HuH-7.5 (cell line): ENCODE measurements around the gene ANO1.

ENCODE experiments used
- DNase-seq: peaks from one replicate; pipeline ENCODE4 v3.0.0; 2011; ENCODE audit warnings: low spot score

ANO1 gene

DNA sequence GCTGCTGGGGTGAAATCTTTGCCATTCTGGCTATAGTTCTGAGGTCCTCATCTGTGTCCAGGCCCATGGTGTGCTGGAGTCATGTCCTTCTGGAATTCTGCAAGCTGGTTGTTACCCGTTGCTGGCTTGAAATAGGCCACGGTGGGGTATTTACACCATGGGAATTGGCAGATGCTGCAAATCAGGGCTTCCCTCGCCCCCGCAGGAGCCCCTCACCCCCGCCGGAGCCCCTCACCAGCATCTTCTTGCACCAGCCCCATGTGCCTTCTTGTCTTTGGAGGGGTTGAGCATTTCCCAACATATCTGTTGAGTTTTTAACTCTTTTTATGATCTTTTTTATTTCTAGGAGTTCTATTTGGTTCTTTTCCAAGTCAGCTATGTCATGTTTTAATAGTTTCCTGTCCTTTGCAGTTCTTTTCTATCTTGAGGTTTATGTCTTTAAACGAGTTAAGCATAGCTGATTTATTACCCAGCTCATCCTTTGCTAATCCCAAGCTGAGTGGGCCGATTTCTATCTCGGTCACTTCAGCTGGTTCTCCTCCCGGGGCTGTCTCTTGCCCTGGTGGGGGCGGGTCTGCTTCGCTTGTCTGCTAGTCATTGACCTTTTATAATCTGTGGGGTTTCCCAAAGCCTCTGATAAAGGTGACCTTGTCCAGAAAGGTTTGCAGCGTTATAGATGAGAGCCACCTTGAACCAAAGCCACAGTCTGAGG, 17.6 kb downstream of the ANO1 start:
- no peak for DNase-seq

GRCh38 chr11:70097783-70098563, 19.9 kb downstream of the ANO1 start:
- DNase-seq = no peak

- DNase-seq = no peak
Measured at GRCh38 chr11:70098936-70099335, 20.8 kb downstream of the ANO1 start.

- no peak for DNase-seq
Measured at GRCh38 chr11:70099578-70100279, 21.6 kb downstream of the ANO1 start.

- no peak for DNase-seq
Measured at GRCh38 chr11:70100280-70100603, 22.1 kb downstream of the ANO1 start.

DNA sequence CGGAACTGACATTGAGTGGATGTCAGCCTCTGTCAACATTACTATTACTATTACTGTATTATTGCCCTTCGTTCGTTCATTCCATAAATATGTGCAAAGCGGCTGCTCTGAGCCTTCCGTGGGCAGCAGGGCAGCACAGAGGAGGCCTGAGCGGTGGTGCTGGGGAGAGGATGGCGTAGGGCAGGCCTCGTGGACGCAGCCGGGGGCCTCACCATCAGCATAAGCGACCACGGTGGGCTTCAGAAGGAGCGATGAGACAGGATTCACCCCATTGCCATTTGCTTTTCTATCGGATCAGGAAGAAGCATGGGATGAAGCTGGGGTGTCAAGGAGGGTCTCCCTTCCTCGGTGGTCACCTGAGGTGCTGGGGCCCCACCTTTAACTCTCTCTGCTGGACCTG, 22.7 kb downstream of the ANO1 start:
- DNase-seq = no peak

GRCh38 chr11:70103256-70103975, 25.3 kb downstream of the ANO1 start:
- DNase-seq = no peak

- no peak for DNase-seq
Measured at GRCh38 chr11:70104419-70104818, 26.3 kb downstream of the ANO1 start.

- no peak for DNase-seq
Measured at GRCh38 chr11:70104961-70105360, 26.8 kb downstream of the ANO1 start.

DNA sequence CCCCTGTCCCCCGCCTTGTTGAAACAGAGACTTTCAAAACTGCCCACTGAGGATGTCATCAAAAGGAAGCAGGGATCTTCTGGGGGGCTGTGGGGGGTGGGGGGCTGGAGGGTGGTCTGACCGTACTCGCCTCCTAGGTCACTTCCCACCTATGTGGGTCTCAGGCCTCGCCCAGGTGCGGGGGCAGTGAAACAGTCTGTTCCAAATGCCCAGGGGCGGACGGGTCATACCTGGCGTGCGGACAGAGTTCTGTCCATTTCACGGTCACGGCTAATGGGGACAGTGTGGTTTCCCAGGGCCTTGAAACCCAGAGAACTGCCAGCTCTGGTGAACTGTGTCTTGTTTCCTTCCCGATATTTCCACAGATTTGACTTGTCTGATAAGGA, 27.2 kb downstream of the ANO1 start:
- DNase-seq = no peak

- DNase-seq = no peak
Measured at GRCh38 chr11:70105755-70106571, 27.8 kb downstream of the ANO1 start.

DNA sequence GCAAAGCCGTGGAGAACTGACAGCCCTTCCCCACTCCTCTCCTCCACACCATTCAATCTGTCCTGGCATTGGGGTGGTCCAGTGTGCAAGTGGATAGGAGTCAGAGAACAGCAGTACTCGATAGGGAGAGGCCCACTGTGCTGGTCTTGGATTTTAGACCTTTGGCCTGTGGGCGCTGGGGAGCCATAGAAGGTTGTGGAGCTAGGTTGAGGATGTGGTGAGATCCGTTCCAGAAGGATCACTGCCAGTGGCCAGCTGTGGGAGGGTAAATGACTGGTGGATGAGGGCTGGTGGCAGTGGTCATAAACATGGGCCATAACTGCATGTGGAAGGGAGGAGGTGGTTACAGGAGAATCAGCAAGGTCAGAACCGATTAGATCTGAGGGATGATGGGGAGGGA, 28.6 kb downstream of the ANO1 start:
- no peak for DNase-seq

- DNase-seq = no peak
Measured at GRCh38 chr11:70107191-70107590, 29.1 kb downstream of the ANO1 start.

- DNase-seq = no peak
Measured at GRCh38 chr11:70107756-70108155, 29.6 kb downstream of the ANO1 start.

GRCh38 chr11:70108250-70108649, 30.1 kb downstream of the ANO1 start:
- no peak for DNase-seq

GRCh38 chr11:70109006-70109405, 30.9 kb downstream of the ANO1 start:
- no peak for DNase-seq

DNA sequence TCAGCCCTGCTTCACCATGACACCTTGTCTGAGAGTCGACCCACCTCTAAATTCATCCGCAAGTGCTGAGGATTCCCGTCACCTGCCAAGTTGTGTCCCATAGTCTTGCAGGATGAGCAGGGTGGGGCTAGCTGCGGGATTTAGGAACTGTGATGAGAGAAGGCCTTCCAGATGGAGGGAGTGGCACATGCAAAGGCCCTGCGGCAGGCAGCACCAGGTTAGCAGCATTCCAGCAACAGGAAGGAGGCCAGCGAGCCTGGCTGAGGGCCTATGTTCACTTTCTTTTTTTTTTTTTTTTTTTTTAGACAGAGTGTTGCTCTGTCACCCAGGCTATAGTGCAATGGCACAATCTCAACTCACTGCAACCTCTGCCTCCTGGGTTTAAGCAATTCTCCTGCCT, 31.8 kb downstream of the ANO1 start:
- DNase-seq = no peak

GRCh38 chr11:70110538-70111055, 32.5 kb downstream of the ANO1 start:
- DNase-seq = no peak

DNA sequence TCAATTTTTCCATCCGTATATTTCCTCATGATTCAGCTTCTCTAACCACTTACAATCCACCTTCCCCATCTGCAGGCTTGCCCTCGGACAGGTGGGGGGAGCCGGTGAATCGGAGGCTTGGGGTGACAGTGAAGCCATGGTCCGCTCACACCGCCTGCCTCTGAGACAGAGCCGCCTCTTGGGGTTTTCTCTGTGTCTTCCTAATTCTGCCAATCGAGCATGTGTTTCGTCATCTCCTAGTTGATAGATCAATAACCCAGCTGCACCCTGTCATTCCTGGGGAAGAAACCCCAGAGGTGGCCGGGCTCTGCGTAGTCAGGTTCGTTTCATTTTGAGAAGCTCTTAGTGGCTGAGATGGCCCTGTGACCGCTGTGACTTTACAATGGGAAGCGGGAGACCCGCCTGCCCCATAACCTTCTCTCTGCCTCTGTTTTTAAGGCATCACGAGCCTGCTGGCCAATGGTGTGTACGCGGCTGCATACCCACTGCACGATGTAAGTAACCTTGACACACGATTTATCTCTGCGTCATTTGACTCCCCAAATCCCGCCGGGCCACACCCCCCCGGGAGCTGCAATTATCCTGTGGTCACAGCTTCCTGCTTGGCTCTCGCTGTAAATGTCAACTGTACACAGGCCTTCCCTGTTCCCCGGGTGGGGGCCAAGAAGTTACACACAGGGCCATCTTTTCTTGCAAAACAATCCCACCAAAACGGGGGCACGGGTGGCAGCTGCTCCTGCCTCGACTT, 33.3 kb downstream of the ANO1 start:
- DNase-seq = no peak

DNA sequence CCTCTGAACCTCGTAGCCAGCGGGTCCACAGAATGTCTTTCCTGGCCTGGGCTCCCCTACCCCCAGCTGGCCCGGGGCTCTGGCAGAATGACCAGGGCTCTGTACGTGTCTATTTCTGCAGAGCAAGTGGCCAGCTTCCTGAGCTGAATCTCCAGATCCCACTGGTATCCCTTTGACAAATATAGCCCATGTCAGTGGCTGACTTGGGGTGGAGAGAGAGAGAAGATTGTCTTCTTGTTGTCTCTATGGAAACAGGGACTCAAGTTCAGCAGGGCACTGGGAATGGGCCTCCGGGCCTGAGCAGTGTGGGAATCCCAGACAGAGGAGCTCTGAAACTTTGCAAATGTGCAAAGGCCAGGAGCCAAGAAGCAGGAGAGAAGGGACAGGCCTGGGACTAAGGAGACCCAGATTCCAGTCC, 33.9 kb downstream of the ANO1 start:
- no peak for DNase-seq

GRCh38 chr11:70113801-70114200, 35.7 kb downstream of the ANO1 start:
- no peak for DNase-seq
